Thymus (tissue), 11 donors: ENCODE results near the gene ZNF37A. TPM values are rescaled to one million over a fixed set of nuclear protein-coding genes. Genes with fewer than 3 reads are reported as not detected.
"Not testable (repeated sequence)": the region's sequence is repeated elsewhere in the genome, so short reads cannot be mapped to it uniquely, and the experiment has no call there.

Experiments used
- DNase-seq, 9 donors: peaks; one replicate each; pipeline ENCODE4 v3.0.0-alpha.2; 2013; ENCODE audit warnings: low spot score in 9 of 9, low read depth in 6 of 9, missing footprints in 1 of 9
- H3K27ac ChIP-seq, 2 donors: one replicate each; pipeline ENCODE4 v1.5.1; 2013; ENCODE audit warnings: control low read depth in 1 of 2, low read depth in 1 of 2, low read length in 1 of 2, mild to moderate bottlenecking in 1 of 2, moderate library complexity in 1 of 2
- H3K27me3 ChIP-seq, 2 donors: one replicate each; pipeline ENCODE4 v1.5.1; 2013; ENCODE audit warnings: low read length in 1 of 2; ENCODE audit not compliant: control insufficient read depth in 2 of 2, insufficient read depth in 1 of 2
- H3K36me3 ChIP-seq, 2 donors: one replicate each; pipeline ENCODE4 v1.5.1; 2013; ENCODE audit warnings: low read length in 1 of 2, mild to moderate bottlenecking in 1 of 2, moderate library complexity in 1 of 2; ENCODE audit not compliant: control insufficient read depth in 2 of 2, insufficient read depth in 2 of 2
- H3K4me1 ChIP-seq, 2 donors: one replicate each; pipeline ENCODE4 v1.5.1; 2013; ENCODE audit warnings: low read length in 2 of 2; ENCODE audit not compliant: control insufficient read depth in 2 of 2, insufficient read depth in 2 of 2
- H3K4me3 ChIP-seq, 2 donors: one replicate each; pipeline ENCODE4 v1.5.1; 2013; ENCODE audit warnings: low read length in 2 of 2, control low read depth in 1 of 2, mild to moderate bottlenecking in 1 of 2
- H3K9me3 ChIP-seq, 2 donors: one replicate each; pipeline ENCODE4 v1.5.1; 2013; ENCODE audit warnings: low read length in 1 of 2, mild to moderate bottlenecking in 1 of 2; ENCODE audit not compliant: control insufficient read depth in 2 of 2, insufficient read depth in 1 of 2
- WGBS: extraction: QIAGEN DNeasy Blood & Tissue Kit; methylation state at CpG from one replicate; pipeline ENCODE4 v1.1.7; 2013; 5-methylcytosine and 5-hydroxymethylcytosine counted together
- polyA plus RNA-seq: library from polyadenylated mRNA; stranded (reverse); fragments of 200-250 nt; gene quantifications from one replicate; pipeline ENCODE4 v1.2.3, GENCODE V29; 2013
- total RNA-seq: library from RNA; stranded (reverse); fragments of 120-200 nt; gene quantifications from one replicate; pipeline ENCODE4 v1.2.4, GENCODE V29; 2013
- donor health status: healthy.

ZNF37A gene
- total and polyA plus RNA-seq, 2 donors, result 6.0 to 7.0 TPM

DNA sequence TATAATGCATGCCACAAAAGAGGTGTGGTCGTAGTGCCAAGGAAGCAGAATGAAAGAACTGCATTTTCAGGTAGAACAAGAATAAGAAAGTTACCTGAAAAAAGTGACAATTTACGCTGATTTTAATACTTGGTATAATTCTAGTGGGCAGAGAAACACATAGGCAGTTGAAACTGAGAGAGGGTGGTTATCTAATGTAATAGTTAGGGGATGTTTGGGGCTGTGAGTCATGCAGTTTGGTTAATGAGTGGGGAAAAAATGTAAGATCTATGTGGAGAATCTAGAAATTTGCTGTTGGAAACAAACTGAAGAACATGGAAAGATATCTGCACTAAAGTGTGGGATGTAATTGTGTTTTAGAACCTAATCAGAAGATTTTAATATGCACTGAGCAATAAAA, 33.7 kb downstream of the ZNF37A start:
- H3K4me1 ChIP-seq, result no peaks in the 10 kb centered on the region
- no peak overlapping the region for H3K27ac ChIP-seq
- no peaks in the 10 kb centered on the region for H3K36me3 ChIP-seq
- peaks cover 0 to 3% of the 10 kb centered on the region in 2 donors for H3K9me3 ChIP-seq
- WGBS, result 95% methylated on average over 2 of the region's 2 CpGs
- DNase-seq, result no peak
- no peaks in the 10 kb centered on the region for H3K27me3 ChIP-seq
- no peak overlapping the region for H3K4me3 ChIP-seq

DNA sequence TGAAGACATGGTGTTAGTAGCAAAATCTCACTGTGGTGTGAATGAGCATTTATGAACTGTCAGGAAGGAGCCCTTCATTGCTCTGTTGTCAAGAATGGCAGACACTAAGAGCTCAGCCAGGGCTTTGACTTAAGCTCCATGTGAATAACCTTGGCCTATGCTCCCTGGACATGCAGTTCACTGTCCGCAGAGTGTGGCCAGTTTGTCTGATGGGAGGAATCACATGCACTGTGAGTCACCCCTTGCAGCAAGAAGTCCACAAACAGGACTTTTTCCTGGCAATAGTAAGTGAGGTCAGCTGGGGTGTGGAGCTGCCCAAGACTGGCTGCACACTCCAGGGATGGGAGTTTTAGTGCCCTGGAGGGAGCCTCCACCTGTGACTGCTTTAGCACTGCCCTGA, 49.5 kb downstream of the ZNF37A start:
- WGBS, result 88% methylated on average over 1 of the region's 1 CpG
- H3K9me3 ChIP-seq, result peaks cover 0 to 7% of the 10 kb centered on the region in 2 donors
- DNase-seq, result no peak
- no peaks in the 10 kb centered on the region for H3K4me1 ChIP-seq
- no peak overlapping the region for H3K27ac ChIP-seq
- H3K36me3 ChIP-seq, result no peaks in the 10 kb centered on the region
- H3K27me3 ChIP-seq, result no peaks in the 10 kb centered on the region
- no peak overlapping the region for H3K4me3 ChIP-seq

DNA sequence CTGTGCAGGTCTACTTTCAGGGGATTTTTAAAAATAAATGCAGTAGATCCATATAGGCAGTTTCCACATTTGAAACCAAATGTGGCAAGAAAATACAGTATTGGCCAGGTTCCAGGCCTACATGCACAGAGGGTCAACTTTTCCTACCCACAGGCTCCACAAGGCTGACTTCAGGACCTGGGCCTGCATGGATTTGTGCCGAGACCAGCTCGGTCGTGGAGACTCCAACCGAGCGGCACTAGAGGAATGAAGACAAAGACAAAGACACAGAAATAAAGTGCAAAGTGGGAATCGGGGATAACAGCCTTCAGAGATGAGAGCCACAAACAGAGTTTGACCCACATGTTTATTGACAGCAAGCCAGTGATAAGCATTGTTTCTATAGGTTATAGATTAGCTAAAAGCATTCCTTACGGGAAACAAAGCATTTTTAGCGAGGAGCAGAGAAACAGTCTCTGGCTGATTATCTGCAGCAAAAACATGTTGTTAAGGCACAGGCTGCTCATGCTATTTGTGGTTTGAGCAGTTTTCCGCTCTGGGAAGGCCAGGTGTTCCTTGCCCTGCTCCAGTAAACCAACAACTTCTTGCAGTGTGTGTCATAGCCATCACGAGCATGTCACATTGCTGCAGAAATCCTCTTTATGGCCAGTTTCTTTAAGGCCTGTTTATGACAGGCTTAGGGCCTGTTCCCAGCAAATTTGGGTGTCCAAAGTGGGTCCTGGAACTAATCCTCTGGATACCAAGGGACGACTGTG, 52.6 kb downstream of the ZNF37A start:
- peaks cover 0 to 10% of the 10 kb centered on the region in 2 donors for H3K9me3 ChIP-seq

DNA sequence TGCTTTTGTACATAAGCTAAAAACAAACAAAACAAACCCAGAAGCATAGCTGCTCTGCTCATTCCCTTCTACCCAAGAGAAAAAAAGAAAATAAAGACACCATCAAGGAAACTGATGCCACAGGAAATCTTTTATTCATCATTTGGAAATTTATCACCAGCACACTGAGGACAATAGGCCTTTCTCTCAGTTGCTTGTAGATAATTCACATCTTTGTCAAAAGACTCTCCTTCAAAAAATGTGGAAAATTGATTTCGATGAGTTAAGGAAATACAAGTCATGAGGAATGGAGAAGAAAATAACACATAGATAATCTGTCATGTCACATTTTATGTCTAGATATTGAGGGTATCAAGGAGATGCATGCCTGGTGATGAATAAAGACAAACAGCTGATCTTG, 53.5 kb downstream of the ZNF37A start:
- no peaks in the 10 kb centered on the region for H3K4me1 ChIP-seq
- H3K9me3 ChIP-seq, result peaks cover 0 to 14% of the 10 kb centered on the region in 2 donors
- no peaks in the 10 kb centered on the region for H3K27me3 ChIP-seq
- H3K4me3 ChIP-seq, result no peak overlapping the region
- DNase-seq, result no peak
- no peak overlapping the region for H3K27ac ChIP-seq
- 97% methylated on average over 1 of the region's 1 CpG for WGBS
- H3K36me3 ChIP-seq, result no peaks in the 10 kb centered on the region

More for the DNA sequence above, 52.6 kb downstream of the ZNF37A start:
- Histone ChIP-seq H3K4me1 (no peaks in the 10 kb centered on the region), H3K27me3 (no peaks in the 10 kb centered on the region), H3K4me3 (no peak overlapping the region), H3K36me3 (no peaks in the 10 kb centered on the region), H3K27ac (no peak overlapping the region)
- no peak for DNase-seq
- 83% methylated on average over 11 of the region's 11 CpGs for WGBS

DNA sequence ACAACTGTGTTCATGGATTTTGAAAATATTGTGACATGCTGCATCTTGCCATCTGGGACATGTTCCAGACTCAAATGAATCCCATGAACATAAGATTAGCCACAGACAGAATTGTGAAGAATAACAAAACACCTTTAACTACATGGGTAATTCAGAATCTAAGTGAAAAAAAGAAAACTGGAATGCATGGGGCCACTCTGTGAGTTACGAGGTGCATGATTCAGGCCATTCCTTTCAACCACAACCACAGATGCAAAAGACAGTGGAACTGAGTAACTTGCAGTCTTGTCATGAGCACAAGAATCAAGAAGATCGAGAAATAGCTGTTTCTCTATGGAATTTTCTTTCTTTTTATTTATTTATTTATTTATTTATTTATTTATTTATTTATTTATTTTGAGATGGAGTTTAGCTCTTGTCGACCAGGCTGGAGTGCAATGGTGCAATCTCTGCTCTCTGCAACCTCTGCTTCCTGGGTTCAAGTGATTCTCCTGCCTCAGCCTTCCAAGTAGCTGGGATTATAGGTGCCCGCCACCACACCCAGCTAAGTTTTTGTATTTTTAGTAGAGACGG, 56.8 kb downstream of the ZNF37A start:
- not testable (repeated sequence) for H3K27me3 ChIP-seq, H3K4me3 ChIP-seq, DNase-seq, H3K36me3 ChIP-seq, H3K4me1 ChIP-seq, H3K27ac ChIP-seq
- H3K9me3 ChIP-seq, result peaks cover 0 to 26% of the 10 kb centered on the region in 2 donors
- WGBS, result 78% methylated on average over 5 of the region's 5 CpGs

DNA sequence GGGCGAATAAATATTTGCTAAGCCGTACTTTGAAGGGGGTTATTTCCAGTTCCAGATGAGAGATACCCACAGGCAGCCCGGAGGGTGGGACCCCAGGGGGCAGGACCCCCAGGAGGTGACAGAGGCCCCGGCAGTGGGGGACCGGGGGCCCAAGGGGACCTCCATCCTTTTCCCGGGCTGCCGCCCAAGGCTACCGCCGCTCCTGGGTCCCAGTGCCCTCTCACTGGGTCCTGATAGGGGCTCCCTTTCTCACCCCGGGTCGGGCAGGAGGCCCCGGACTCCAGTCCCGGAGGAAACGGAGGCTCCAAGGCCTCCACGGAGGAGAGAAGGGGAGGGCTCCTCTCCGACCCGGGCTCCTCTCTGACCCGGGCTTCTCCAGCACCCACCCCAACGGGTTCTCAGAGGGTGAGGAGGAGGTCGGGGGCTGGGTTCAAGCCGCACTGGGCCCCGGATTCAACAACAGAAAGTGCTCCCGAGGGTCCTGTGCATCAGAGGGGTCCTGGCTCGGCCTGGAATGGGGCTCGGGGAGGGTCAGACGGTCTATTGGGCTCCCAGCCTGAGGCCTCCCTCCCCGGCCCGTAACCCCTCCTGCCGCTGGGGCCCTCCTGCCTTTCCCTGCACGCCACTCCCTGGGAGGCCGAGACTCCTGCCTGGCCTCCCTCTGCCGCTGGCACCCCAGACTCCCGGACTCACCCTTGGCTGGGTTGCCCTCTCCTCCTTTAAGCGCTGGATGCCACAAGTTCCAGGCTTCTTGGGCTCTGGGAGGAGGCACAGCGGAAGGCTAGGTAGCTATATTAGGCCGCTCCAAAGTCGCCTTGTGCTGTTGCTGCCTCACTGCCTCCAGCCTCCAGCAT, 62.5 kb downstream of the ZNF37A start:
- Histone ChIP-seq H3K27me3 (no peaks in the 10 kb centered on the region), H3K27ac (no peak overlapping the region), H3K36me3 (no peaks in the 10 kb centered on the region), H3K9me3 (peaks cover 2 to 35% of the 10 kb centered on the region in 2 donors), H3K4me1 (no peaks in the 10 kb centered on the region), H3K4me3 (no peak overlapping the region)
- no peak for DNase-seq
- 94% methylated on average over 37 of the region's 37 CpGs for WGBS

DNA sequence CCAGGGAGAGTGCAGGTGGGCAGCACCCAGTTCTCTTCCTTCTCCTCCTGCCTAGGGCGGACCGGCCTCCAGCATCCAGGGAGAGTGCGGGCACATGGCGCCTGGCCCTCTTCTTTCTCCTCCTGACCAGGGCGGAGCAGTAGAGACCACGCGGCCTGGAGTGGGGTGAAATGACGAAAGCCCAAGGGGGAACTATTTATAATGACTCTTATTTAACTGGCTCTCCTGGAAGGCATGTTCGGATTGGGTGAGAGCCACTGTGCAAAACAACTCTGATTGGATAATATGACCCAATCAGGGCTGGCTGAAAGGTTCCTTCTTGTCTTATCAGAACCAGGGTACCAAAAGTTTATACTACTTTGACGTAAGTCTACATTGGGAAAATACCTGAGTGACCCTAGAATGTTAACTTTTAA, 63.1 kb downstream of the ZNF37A start:
- no peak overlapping the region for H3K4me3 ChIP-seq
- H3K36me3 ChIP-seq, result no peaks in the 10 kb centered on the region
- H3K27me3 ChIP-seq, result no peaks in the 10 kb centered on the region
- no peak for DNase-seq
- no peak overlapping the region for H3K27ac ChIP-seq
- no peaks in the 10 kb centered on the region for H3K4me1 ChIP-seq
- H3K9me3 ChIP-seq, result peaks cover 2 to 30% of the 10 kb centered on the region in 2 donors
- WGBS, result 96% methylated on average over 10 of the region's 10 CpGs

DNA sequence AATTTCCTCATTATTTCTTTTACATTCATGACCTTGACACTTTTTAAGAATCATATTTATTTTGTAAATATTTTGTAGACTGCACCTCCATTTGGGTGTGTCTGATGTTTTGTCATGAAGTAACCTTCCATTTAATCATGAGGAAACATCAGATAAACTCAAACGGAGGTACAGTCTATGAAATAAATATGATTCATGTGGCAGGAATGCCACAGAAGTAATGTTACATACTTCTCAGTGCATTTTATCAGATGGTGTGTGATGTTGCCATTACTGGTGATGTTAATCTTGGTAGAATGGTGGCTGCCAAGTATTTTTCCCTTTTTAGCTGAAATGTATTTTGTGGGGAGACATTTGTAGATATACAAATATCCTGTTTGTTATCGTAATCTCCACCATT, 64.9 kb downstream of the ZNF37A start:
- H3K9me3 ChIP-seq, result peaks cover 2 to 21% of the 10 kb centered on the region in 2 donors
- 89% methylated on average over 2 of the region's 2 CpGs for WGBS
- H3K27me3 ChIP-seq, result no peaks in the 10 kb centered on the region
- DNase-seq, result no peak
- H3K4me1 ChIP-seq, result no peaks in the 10 kb centered on the region
- no peak overlapping the region for H3K4me3 ChIP-seq
- no peaks in the 10 kb centered on the region for H3K36me3 ChIP-seq
- H3K27ac ChIP-seq, result no peak overlapping the region

DNA sequence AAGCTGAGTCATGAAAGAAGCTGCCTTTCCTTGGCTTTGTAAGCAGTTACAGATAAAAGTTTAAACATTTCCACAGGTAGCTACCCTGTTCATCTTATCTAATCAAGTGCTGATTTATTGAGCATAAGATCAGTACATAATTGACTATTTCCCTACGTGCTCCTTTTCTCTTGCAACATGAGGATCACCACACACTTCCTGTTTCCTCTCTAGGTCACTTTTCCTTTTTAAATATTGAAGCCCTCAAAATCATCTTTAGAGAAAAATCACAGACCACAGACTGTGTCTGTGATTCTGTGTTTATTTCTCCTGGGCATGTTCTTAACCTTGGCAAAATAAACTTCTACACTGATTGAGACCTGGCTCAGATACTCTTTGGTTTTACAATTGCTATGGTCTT, 69.5 kb downstream of the ZNF37A start:
- no peak for DNase-seq
- Histone ChIP-seq H3K4me3 (no peak overlapping the region), H3K36me3 (no peaks in the 10 kb centered on the region), H3K27me3 (no peaks in the 10 kb centered on the region), H3K9me3 (peaks cover 0 to 16% of the 10 kb centered on the region in 2 donors), H3K27ac (no peak overlapping the region), H3K4me1 (no peaks in the 10 kb centered on the region)
- WGBS, result 38% methylated on average over 1 of the region's 1 CpG
